D721Med (cell line): ENCODE measurements around the gene KRT5.
A peak's percentile ranks its signal among the peaks of the same experiment; 100 is the strongest.

Experiments
- DNase-seq: peaks from one replicate; pipeline ENCODE4 v3.0.0; 2011; ENCODE audit warnings: low spot score; ENCODE audit not compliant: insufficient read length
- FAIRE-seq: peaks from 2 replicates; lab custom pipeline; 2011; peaks lifted over from hg19 to GRCh38; lab: Jason Lieb, UNC
- CTCF ChIP-seq: IDR thresholded peaks from 2 replicates; pipeline ENCODE4 v1.5.1; 2012; ENCODE audit warnings: mild to moderate bottlenecking, control low read depth; ENCODE audit not compliant: insufficient read depth; ENCODE audit errors: missing control alignments

The KRT5 gene

DNA sequence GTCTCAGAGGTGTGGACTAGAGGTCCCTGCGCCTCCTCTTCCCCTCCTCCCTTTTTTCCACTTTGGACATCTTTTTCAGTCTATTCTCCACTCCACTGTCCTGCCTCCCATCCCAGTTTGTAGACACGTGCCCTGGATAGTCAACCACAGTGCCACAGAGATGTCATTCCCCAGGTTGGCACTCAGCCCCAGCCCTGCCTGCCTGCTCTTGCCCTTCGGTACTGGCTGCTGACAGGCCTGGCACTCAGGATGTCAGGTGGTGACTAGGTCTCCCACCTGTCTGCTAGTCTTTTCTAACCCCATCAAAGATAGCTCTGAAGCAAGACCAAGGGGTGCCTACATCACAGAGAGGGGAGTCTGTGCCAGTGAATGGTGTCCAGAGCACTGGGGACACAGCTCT, 16.9 kb upstream of the KRT5 start:
- FAIRE-seq (no peak), DNase-seq (no peak)
- no peak for TF ChIP-seq CTCF

DNA sequence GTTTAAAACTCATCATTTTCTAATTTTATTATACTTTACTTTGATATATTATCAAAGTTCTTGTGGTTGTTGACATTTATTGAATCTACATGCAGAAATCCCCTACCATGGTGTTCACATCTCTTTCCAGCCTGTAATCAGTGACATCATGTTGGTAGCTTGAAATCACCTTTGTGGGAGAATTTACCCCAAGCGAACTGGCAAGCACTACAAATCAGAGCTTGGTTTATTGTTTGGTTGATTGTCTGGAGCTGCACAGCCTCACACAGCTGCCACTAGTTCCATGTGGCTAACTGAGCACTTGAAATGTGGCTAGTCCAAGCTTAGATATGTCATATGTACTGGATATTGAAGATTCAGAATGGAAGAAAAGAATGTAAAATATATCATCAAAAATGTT, 15.4 kb upstream of the KRT5 start:
- TF ChIP-seq CTCF = no peak
- FAIRE-seq = no peak
- no peak for DNase-seq

DNA sequence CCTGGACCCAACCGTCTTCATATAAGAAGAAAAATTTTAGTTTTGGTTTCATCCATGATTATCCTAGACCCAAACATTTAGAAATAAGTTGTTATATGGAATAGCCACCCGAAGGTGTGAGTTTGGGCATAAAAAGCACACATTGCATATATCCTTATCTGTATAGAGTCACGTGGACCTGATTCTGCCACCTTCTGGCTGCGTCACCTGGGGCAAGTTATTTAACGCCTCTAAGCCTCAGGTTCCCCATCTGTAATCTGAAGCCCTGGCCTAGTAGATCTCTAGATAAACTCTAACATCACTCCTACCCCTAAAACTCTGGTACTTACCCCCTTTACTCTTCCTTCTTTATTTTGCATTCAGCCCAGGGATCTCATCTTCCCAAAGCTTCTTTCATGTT, 14.3 kb upstream of the KRT5 start:
- DNase-seq = no peak
- TF ChIP-seq CTCF = peak; percentile 11
- FAIRE-seq = no peak

- no peak for TF ChIP-seq CTCF
Observed at GRCh38 chr12:52533686-52534470, 13.7 kb upstream of the KRT5 start.

GRCh38 chr12:52532636-52533035, 12.4 kb upstream of the KRT5 start:
- DNase-seq = no peak
- FAIRE-seq = no peak
- no peak for TF ChIP-seq CTCF

More at GRCh38 chr12:52533686-52534470, 13.7 kb upstream of the KRT5 start:
- FAIRE-seq (no peak), DNase-seq (no peak)

GRCh38 chr12:52531566-52532300, 11.5 kb upstream of the KRT5 start:
- FAIRE-seq (no peak), DNase-seq (no peak)
- no peak for TF ChIP-seq CTCF

GRCh38 chr12:52530905-52531304, 10.7 kb upstream of the KRT5 start:
- no peak for TF ChIP-seq CTCF
- DNase-seq = no peak
- FAIRE-seq = no peak
